T-helper 2 cell treated with Interferon-gamma antibody and Interleukin-4, amounts not matched to agents 100 ng/mL and 5 ng/mL, for 36 hours (primary cell): Measurements from ENCODE around the gene SLC25A51. TPM values are rescaled to one million over a fixed set of nuclear protein-coding genes. Genes with fewer than 3 reads are reported as not detected.

Experiments
- intact Hi-C: fragments of 100-400 bp; cut with micrococcal nuclease; formaldehyde crosslinking; loops from one replicate; pipeline ENCODE4 v1.15.1; 2023
- total RNA-seq: library from RNA; stranded (reverse); gene quantifications from 2 replicates; pipeline ENCODE4 v1.2.3, GENCODE V29; 2022

SLC25A51 gene
- total RNA-seq, 1 donor from 2014 or later: 31.9 TPM

DNA sequence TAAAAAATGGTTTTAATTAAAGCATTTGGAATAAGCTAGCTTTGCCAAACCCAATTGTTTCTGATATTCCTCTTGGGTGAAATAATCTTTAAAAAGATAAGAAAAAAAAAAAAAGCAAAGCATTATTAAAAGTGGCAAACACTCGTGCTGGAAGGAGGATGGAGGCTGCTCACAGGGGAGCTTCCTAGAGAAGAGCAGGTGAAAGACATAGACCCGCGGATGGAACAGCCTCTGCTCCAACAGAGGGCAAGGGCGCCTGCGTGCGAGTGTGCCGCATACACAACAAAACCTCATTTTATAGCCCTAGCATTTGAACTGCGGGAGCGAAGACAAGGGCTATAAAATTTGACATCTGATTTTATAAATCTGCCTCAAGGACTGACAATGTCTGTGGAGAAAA lies 33.4 kb upstream of the SLC25A51 start:
- intact Hi-C loops: no loop called here

- intact Hi-C loops: no loop called here
These were observed 33.0 kb upstream of the SLC25A51 start for GRCh38 chr9:37936965-37937364.

DNA sequence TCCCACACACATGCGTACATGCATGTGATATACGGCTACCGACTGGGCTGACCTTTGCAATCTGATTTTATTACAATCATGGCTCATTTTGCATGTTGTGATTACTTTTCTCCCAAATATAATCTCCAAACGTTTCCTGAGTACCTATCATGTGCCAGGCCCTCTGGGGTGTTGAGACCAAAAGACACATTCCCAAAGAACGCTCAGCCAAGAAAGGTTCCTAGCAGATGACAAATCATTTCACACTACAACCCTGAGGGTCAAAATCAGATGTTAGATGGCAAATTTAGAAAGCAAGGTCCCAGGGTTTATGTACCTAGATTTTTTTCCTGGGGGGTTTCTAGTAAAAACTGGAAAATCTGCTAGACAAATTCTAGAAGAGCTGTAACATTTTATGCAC lies 32.4 kb upstream of the SLC25A51 start:
- intact Hi-C loops: no loop called here

DNA sequence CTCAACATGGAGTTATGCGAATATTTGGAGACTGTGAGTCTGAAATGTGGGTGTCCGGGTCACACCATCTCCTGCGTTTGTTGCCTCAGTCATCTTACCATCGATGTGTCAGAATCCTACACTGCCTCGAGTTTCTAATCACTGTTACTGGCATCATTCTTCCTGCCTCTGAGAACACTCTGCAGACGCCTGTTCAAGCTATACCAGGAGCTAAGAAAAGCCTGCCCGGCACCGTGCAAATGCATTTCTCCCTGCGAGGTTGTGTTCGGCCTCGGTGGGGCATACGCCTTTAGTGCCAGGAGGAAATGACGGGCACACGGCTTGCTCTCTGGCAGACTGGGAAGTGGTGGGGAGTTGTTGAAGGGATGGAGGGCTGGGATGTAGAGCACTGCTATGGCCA lies 31.2 kb upstream of the SLC25A51 start:
- intact Hi-C loops: no loop called here

DNA sequence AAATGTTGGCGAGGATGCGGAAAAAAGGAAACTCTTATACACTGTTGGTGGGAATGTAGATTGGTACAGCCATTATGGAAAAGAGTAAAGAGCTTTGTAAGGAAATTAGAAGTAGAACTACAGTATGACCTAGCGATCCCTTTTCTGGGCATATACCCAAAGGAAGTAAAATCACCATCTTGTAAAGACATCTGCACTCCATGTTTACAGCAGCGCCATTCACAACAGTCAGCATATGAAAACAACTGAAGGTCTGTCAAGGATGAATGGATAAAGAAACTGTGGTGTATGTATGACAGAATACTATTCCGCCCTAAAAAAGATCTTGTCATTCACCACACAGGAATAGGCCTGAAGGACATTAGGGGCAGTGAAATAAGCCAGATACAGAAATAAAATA lies 27.7 kb upstream of the SLC25A51 start:
- intact Hi-C loops: no loop called here

- intact Hi-C loops: no loop called here
These were observed 25.5 kb upstream of the SLC25A51 start for GRCh38 chr9:37929441-37929895.

- intact Hi-C loops: no loop called here
These were observed 24.9 kb upstream of the SLC25A51 start for GRCh38 chr9:37928552-37929430.

- intact Hi-C loops: no loop called here
These were observed 23.9 kb upstream of the SLC25A51 start for GRCh38 chr9:37927601-37928551.

GRCh38 chr9:37927132-37927531 lies 23.2 kb upstream of the SLC25A51 start:
- intact Hi-C loops: no loop called here

DNA sequence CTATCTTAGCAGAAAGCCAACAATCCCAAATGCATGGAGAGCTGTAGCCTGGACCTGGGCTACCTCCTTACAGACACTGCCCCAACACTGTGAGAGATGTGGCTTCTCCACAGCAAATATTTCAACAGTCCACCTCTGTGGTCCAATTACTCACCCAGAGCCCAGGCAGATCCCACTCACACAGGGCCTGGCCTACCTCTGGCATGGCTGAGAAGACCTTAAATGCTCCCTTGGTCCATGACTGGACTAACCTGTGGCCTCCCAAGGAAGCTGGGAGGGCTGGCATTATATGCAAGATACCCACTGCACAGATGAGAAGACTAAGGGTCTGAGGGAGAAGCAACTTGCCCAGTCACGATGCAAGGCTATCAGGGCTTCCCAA lies 22.8 kb upstream of the SLC25A51 start:
- intact Hi-C loops: no loop called here

GRCh38 chr9:37925786-37926736 lies 22.1 kb upstream of the SLC25A51 start:
- intact Hi-C loops: no loop called here

DNA sequence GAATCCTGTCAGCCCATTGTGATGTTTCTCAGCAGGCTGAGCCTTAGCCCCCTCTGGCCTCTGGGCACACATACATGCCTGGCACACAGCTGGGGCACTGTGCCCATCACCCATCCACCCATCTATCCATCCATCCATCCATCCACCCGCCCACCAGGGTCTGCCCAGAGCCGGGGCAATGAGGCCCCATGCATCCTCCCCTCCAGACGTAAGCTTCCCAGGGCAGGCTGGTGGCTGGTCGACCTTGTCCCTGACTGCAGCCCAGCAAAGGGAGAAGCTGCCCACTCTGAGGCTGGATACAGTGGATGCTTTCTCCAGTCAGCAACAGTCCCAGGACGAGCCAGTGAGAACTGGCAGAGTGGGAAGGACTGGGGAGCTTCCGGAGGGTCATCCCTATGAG lies 21.1 kb upstream of the SLC25A51 start:
- intact Hi-C loops: no loop called here

GRCh38 chr9:37924538-37924937 lies 20.6 kb upstream of the SLC25A51 start:
- intact Hi-C loops: no loop called here

DNA sequence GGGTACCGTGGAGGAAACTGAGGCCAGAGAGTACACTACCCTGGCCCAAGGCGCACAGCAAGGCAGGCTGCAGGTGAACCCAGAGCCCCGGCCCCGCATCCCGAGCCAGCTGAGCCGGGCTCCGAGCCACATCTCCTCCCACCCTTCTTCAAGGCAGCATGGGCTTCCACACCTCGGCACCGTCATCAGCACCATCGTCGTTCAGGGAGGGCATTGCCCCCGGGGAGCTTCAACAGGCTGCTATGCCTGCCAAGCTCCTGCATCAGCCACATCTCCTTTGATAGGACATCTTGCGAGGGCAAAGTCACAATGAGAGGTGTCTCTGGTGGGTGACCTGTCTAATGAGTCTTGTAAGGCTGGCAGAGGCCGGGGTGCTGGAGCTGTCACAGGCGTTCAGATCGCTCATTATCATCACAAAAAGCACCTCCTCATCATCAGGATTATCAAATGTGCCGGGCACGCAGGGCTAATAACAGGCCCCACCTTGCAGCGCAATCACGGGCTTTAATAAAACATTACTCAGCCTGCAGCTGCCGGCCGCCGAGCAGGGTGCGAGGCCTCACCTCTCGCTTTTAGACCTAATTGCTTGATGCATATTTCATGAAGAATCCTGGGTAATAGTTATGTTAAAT lies 20.0 kb upstream of the SLC25A51 start:
- intact Hi-C loops: no loop called here

DNA sequence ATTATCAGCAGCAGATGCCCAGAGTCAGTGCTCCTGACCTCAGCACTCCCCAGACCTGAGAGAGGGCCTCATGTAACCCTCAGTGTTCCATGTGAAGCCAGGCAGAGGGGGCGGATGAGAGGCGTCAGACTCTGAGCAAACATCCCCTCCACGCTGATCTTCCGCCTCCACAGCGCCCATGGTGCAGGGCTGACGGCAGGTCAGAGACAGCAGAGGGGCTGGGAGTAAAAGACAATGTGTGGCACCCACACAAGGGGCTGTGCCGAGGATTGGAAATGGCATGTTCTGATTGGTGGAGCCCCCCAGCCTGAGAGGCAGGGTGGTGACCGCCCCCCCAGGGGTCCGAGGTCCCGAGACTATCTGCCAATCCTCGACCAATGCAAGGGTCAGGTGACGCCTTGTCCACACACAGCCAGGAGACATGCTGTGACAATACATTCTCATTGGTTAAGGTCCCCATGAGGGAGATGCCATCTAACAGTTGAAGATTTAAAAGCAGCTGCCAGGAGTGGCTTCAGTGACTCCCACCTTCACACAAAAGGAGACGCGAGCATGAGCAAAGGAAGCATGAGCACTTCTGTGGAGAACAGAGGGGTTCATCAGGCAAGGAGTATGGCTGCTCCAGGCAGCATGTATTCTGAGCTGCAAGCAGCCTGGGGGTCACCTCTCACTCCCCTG lies 19.3 kb upstream of the SLC25A51 start:
- intact Hi-C loops: no loop called here

- intact Hi-C loops: no loop called here
These were observed 18.6 kb upstream of the SLC25A51 start for GRCh38 chr9:37922363-37923117.

DNA sequence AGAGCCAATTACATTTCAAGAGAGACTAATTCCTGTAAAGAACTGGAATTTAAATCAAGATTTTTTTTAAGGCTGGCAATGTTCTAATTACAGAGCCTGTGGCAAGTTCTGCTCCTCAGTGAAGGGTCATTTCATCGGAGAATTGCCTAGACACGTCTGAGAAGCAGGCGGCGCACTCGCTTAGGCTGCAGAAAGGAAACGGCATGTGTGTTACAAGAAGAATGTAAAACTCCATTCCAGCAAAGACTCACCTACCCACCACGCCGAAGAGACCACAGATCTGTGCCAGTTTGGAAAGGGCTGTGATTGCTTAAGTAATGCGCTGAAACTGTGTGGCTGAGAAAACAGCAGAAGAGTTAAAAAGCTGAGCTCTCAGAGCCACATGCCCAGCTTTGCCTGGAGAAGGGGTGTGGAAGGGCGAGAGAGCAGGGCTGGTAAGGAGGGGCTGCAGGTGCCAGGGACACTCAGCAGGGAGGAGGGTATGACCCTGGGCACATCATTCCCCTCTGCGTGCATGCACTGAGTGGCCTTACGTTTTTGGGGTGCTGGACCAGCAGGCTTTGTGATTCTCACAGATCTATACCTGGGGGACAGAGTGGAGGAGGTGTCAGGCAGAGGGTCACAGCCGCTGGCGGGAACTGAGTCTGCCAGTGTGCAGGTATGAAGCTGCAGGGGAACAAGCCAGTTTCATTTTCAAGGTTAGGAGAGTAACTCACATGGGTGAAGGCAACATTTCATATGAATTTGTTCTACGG lies 17.8 kb upstream of the SLC25A51 start:
- intact Hi-C loops: no loop called here

GRCh38 chr9:37921168-37921510 lies 17.2 kb upstream of the SLC25A51 start:
- intact Hi-C loops: no loop called here
